Hematopoietic multipotent progenitor cell treated with erythropoietin and hydrocortisone succinate and interleukin-3 and kit ligand, for 4 days (in vitro differentiated cells): ENCODE results near the gene KCTD4.
"Not testable (repeated sequence)": the region's sequence is repeated elsewhere in the genome, so short reads cannot be mapped to it uniquely, and the experiment has no call there.

Experiments
- DNase-seq: peaks from one replicate; pipeline ENCODE4 v3.0.0-alpha.2; 2015

The KCTD4 gene

DNA sequence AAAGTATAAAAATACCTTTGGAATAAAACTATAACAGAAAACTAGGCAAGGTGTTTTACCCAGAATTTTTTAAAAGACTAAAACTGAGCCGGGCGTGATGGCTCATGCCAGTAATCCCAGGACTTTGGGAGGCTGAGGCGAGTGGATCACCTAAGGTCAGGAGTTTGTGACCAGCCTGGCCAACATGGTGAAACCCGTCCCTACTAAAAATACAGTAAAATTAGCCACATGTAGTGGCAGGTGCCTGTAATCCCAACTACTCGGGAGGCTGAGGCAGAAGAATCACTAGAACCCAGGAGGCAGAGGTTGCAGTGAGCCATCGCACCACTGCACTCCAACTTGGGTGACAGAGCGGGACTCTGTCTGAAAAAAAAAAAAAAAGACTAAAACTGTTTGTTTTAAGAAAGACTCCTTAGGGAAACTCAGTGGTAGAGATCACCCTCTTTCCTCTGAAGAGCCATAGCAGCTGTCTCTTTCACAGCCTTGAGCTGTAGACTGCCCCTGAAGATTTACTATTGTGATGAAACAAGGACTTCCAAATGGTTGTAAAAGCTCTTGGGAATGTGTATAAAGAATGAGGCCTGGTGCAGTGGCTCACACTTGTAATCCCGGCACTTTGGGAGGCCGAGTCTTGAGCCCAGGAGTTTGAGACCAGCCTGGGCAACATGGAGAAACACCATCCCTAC, 14.7 kb upstream of the KCTD4 start:
- no peak for DNase-seq

GRCh38 chr13:45209229-45209628, 8.4 kb upstream of the KCTD4 start:
- no peak for DNase-seq

DNA sequence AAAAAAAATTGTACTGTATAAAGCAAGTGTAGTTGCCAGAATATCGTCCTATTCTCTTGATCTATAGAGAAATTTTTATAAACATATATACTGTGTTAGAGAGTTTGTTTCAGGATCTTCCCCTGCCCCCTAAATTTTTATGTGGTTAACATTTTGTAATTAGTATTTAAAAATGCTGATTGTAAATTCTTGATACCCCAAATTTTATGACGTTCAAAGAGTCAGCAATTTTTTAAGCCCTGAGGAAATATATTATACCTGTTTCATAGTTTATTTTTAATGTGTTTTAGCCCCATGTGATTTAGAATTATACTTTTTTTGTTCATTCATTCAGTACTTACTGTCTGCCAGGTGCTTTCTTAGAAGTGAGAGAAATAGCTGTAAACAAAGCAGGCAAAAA, 7.3 kb upstream of the KCTD4 start:
- no peak for DNase-seq

DNA sequence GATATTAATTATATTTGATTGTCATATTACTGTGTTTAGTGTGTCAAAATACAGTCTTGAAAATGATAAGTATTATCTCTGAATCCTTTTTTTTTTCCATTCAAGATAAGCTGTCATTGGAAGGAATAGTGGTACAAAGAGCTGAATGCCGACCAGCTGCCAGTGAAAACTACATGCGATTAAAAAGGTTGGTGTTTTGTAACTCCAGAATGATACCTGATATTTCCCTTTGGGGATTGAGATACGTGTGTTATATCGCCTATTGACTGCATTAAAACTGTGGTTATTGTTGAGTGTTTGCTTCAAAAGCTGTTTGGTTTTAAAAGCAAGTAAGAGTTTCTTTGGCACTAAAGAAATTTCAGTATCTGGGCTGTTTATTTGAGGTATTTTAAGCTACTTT, 6.5 kb upstream of the KCTD4 start:
- no peak for DNase-seq

- DNase-seq = no peak
Observed at GRCh38 chr13:45206340-45206739, 5.5 kb upstream of the KCTD4 start.

DNA sequence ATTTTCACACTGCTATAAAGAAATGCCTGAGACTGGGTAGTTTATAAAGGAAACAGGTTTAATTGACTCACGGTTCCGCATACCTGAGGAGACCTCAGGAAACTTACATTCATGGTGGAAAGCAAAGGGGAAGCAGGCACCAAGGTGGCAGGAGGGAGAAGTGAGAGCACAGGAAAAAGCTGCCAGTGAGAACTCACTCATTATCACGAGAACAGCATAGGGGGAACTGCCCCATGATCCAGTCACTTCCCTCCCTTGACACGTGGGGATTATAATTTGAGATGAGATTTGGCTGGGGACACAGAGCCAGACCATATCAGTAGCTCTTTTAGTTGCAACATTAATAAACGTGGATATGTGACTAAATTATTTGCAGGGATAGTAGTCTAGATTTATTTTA, 4.3 kb upstream of the KCTD4 start:
- DNase-seq = peak; percentile 20

- no peak for DNase-seq
Observed at GRCh38 chr13:45199711-45200110, 1.1 kb downstream of the KCTD4 start.

DNA sequence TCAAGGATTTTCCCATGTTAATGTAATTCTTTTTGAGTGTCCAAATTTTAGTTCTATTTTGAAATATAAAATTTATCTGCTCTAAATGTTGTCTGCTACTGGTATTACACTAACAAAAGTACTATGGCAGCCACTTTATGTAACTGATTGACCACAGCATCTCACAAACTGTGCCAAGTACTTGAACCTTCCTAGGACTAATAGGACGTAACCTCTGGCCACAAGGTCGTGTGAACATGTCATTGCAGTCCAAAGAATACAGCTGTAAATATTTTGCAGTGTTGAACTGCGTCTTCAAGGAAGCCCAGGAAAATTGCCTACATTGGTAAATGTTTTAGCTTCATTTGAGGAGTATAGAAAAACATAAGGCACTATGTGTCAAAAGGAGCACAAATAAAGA, 1.9 kb downstream of the KCTD4 start:
- DNase-seq = no peak

DNA sequence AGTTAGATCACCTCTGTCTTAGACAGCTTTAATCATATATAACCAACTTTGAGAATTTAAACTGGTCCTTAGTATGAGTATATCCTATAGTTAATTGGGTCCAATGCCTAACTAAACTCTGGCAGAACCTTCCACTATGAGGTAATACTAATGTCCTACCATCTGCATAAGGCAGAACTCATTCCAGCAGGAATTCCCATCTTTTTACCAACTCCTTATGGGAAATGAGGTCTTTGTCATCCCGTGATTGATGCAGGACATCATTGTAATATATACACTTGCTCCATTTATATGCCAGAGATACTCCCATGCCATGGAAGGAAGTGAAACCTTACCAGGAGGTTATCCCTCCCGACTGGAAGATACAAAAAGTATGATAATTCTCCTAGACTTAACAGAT, 2.8 kb downstream of the KCTD4 start:
- no peak for DNase-seq

DNA sequence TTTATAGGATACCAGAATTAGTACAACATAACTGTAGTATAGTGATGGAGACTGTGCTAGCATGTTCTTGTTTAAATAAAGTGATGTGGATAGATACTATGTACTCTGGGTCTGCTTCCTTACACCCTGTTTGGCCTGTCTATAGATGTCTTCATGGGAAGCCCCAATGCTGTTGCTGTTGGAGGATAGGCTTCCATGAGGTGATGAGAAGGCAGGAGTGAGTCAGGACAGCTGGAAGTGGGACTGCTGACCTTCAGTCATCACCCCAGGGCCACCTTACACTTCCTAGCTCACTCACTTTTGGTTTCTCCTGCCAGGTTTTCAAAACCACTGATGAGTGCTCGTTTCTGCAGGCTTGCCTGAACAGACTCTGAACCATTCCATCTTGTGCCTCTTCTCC, 4.2 kb downstream of the KCTD4 start:
- no peak for DNase-seq

- DNase-seq = peak; percentile 53
Observed at GRCh38 chr13:45196096-45196495, 4.7 kb downstream of the KCTD4 start.

DNA sequence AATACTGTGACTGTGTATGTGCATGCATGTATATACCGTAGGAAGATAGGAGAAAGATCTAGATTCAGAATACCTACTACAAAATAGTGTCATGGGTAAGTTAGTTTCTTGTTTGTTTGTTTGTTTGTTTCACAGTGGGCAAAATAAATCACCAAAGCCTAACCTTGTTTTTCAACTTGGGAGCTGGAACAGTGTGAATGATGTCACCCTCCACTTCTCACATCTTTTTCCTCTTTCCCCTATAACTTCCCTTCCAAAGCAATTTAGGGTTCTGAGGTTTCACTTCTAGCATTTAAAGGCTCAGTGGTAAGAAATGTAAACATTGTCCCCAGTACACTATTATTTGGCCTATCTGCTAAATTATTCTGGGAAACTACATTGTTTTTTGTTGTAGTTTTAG, 5.4 kb downstream of the KCTD4 start:
- DNase-seq = no peak

DNA sequence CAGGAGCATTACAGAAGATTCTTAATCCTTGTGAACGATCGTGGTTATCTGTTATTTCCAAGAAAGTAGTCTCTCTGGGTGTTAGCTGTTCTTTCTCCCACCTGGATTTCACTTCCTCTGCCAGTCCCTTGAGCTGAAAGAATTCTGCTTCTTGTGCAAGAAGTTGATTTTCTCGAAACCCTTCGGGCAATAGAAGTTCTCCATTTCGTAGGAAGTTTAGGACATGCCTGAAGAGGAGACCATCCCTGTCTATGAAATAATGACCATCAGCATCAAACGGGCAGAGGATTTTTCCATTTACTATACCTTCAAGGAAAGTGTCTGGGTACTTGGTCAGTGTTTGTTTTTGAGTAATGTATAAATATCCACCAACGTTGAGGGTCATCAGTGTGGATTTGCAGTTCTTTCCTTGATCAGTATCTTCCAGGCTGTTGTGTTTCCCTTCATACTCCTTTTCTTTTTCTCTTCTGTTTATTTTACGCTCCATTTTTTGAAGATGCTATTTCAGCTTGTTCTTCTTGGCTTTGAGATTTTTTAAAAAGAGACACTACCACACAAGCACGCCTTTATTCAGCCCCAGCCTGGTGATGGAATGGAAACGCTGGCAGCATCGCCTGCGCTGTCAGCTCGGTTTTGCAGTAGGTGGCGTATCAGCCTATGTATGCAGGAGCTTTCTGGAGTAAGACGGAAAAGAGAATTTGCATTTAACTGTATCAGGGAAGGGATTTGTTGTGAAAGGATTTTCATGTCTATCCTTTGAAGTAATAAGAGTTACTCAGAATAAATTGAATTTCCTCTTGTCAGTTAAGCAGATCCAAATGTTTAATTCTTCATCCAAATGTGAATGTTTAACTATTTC, 6.5 kb downstream of the KCTD4 start:
- no peak for DNase-seq

DNA sequence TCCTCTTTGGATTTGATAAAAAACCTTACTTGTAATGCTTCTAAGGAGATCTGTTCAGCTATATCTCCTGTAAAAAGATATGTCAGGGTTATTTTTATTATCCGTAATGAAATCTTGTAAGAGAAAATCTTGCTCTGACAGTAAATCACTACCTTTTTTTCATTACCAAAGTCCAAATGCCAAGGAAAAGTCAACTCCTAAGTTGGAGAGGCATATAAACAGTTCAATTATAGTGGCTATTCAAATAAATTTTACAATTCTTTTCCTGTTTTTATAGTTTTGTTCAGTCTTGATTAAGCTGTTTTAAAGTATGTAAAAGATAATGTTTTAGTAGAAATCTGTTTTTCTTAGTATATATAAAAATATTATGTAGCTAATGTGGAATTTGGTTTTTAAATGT, 9.0 kb downstream of the KCTD4 start:
- DNase-seq = no peak

DNA sequence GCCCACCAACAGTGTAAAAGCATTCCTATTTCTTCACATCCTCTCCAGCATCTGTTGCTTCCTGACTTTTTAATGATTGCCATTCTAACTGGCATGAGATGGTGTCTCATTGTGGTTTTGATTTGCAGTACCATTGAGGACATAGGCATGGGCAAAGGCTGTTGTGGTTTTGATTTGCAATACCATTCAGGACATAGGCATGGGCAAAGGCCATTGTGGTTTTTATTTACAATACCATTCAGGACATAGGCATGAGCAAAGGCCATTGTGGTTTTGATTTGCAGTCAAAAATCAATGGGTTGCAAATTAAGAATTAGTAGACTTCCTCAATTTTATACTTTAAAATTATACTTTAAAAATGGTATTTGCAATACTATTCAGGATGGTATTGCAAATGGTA, 11.3 kb downstream of the KCTD4 start:
- DNase-seq = peak; percentile 55

GRCh38 chr13:45189077-45189476, 11.8 kb downstream of the KCTD4 start:
- not testable (repeated sequence) for DNase-seq

DNA sequence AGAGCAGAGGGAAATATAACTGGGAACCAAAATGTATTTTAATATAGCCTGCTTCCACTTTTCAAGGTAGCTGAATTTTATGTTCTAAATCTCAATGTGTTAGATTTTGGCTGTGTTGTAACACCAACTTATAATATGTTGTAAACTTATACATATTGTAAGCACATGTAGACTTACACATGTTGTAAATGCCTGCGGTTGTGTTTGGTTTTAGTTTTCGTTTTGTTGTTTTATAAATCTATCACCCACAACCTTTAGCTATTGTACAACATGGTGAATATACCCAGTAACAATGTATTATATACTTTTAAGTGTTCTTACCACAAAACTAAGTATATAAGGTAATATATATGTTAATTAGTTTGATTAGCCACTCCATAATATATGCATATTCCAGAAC, 15.6 kb downstream of the KCTD4 start:
- DNase-seq = no peak

- no peak for DNase-seq
Observed at GRCh38 chr13:45184693-45185092, 16.2 kb downstream of the KCTD4 start.

GRCh38 chr13:45180713-45181601, 19.9 kb downstream of the KCTD4 start:
- DNase-seq = no peak

GRCh38 chr13:45180303-45180702, 20.5 kb downstream of the KCTD4 start:
- DNase-seq = no peak

DNA sequence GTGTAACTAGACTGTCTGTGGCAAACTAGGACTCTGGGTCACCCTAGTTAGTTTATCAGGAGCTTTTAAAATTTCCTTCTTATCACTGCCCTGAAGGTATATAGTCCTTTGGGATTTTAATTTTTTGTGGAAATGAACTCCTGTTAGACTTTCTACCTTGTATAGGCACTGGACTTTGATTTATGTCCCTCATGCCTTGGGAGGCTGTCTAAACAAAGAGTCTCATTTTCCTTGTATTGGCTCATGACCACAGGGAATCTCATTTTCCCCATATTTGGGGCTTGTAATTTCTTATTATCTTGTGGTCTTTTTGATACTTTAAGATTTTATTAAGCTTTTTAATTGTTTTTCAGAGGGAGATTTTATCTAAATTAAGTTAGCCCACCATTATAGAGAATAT, 21.4 kb downstream of the KCTD4 start:
- no peak for DNase-seq

DNA sequence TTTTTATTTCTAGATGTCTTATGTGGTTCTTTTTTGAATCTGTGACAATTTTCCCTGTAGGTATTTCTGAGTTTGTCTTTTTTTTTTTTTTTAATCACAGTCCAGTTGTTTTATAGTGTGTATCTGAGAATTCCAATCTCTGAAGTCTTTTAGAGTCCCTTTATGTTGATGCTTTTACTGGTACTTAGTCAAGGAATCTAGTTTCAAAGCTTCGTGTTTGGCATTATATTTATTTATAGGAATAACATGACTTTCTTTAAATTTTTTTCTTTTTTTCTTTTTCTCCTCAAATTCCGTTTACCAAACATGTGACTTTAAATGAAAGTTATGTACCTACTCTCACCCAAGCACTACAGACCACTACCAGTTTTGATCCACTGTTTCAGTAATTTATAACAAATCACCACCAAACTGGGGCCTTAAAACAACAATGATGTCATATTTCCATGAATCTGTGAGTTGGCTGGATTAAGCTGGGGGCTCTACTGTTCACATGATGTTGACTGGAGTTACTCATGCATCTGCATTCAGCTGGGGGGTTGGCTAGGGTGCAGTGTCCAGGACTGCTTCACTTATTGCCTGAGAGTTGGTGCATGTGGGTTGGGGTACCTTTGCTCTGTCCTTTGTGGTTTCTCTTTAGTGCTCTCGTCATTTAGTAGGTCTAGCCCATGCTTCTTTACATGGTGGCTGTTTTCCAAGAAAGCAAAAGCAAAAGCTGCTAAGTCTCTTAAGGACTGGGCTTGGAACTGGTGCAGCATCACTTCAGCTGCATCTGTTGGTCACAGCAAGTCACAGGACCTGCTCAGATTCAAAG, 22.3 kb downstream of the KCTD4 start:
- no peak for DNase-seq

- DNase-seq = no peak
Observed at GRCh38 chr13:45174478-45174877, 26.4 kb downstream of the KCTD4 start.
